IMR-90 (cell line): ENCODE data around the gene CUL9. TPM values are rescaled to one million over a fixed set of nuclear protein-coding genes. Genes with fewer than 3 reads are reported as not detected.

Experiments used
- ATAC-seq: fragments of 200-7000 bp; cut with Tn5 transposase; 2 replicates; pipeline ENCODE4 v1.9.1; 2020; ENCODE audit warnings: low read depth, mild to moderate bottlenecking, moderate library complexity
- BruUV-seq: library from RNA; stranded (reverse); fragments of 400-500 nt; replicated peaks from 2 replicates; lab custom pipeline; 2021; lab: Mats Ljungman, UMichigan
- CTCF ChIA-PET: fragments of 300-600 bp; formaldehyde crosslinking; extraction: SDS; loops from one replicate; lab custom pipeline; 2021; ENCODE audit warnings: antibody characterized with exemption; lab: Yijun Ruan, JAX
- POLR2A ChIA-PET: fragments of 300-600 bp; sonication (Branson Sonifier 250); formaldehyde crosslinking; loops from one replicate; lab custom pipeline; 2022; ENCODE audit warnings: antibody characterized with exemption; ENCODE audit not compliant: unreplicated experiment; lab: Charles Lee
- DNase-seq: peaks from one replicate; pipeline ENCODE4 v3.0.0; 2013
- H2AFZ ChIP-seq: replicated peaks from 2 replicates; pipeline ENCODE3; 2013; ENCODE audit warnings: low read length, mild to moderate bottlenecking; ENCODE audit not compliant: poor library complexity
- H2AK5ac ChIP-seq: 2 replicates; pipeline ENCODE4 v1.6.1; 2013; ENCODE audit warnings: low read depth, low read length, inconsistent platforms
- H2AK9ac ChIP-seq: replicated peaks from 2 replicates; pipeline ENCODE3; 2013; ENCODE audit warnings: mild to moderate bottlenecking, low read depth, low read length, moderate library complexity; ENCODE audit not compliant: poor library complexity
- H2BK120ac ChIP-seq: 2 replicates; pipeline ENCODE4 v1.6.1; 2013; ENCODE audit warnings: low read depth, low read length, inconsistent platforms
- H2BK15ac ChIP-seq: 3 replicates; pipeline ENCODE4 v1.6.1; 2013; ENCODE audit warnings: low read depth, low read length, inconsistent platforms
- H2BK20ac ChIP-seq: 2 replicates; pipeline ENCODE4 v1.6.1; 2013; ENCODE audit warnings: low read depth, mild to moderate bottlenecking, inconsistent platforms, low read length, moderate library complexity
- H2BK5ac ChIP-seq: 2 replicates; pipeline ENCODE4 v1.6.1; 2013; ENCODE audit warnings: mild to moderate bottlenecking, low read depth, low read length, inconsistent platforms; ENCODE audit not compliant: poor library complexity, severe bottlenecking
- H3K14ac ChIP-seq: replicated peaks from 2 replicates; pipeline ENCODE4 v1.6.1; 2013; ENCODE audit warnings: low read depth, low read length, inconsistent platforms
- H3K18ac ChIP-seq: 2 replicates; pipeline ENCODE4 v1.6.1; 2013; ENCODE audit warnings: low read depth, low read length, control low read depth
- H3K23ac ChIP-seq: 2 replicates; pipeline ENCODE4 v1.6.1; 2013; ENCODE audit warnings: low read depth, low read length, inconsistent platforms
- H3K27ac ChIP-seq: 2 replicates; pipeline ENCODE4 v1.5.1; 2013; ENCODE audit warnings: mild to moderate bottlenecking, control low read depth, low read length; ENCODE audit not compliant: insufficient read depth
- H3K27me3 ChIP-seq: 2 replicates; pipeline ENCODE4 v1.6.1; 2013; ENCODE audit warnings: low read length; ENCODE audit not compliant: control insufficient read depth, insufficient read depth
- H3K36me3 ChIP-seq: 2 replicates; pipeline ENCODE4 v1.6.1; 2013; ENCODE audit warnings: low read length, mixed read lengths; ENCODE audit not compliant: control insufficient read depth, insufficient read depth
- H3K4ac ChIP-seq: 2 replicates; pipeline ENCODE4 v1.6.1; 2013; ENCODE audit warnings: low read depth, low read length, inconsistent platforms
- H3K4me1 ChIP-seq: 2 replicates; pipeline ENCODE4 v1.6.1; 2013; ENCODE audit warnings: low read length, mixed read lengths; ENCODE audit not compliant: control insufficient read depth, insufficient read depth
- H3K4me2 ChIP-seq: 2 replicates; pipeline ENCODE4 v1.6.1; 2013; ENCODE audit warnings: low read depth, mild to moderate bottlenecking, control low read depth, low read length, moderate library complexity
- H3K4me3 ChIP-seq: 2 replicates; pipeline ENCODE4 v1.5.1; 2013; ENCODE audit warnings: low read depth, mild to moderate bottlenecking, control low read depth, low read length, moderate library complexity; ENCODE audit not compliant: insufficient read depth
- H3K56ac ChIP-seq: 2 replicates; pipeline ENCODE4 v1.6.1; 2013; ENCODE audit warnings: low read length, inconsistent platforms; ENCODE audit not compliant: insufficient read depth; ENCODE audit errors: extremely low read depth
- H3K79me1 ChIP-seq, 2 experiments: 2 replicates each; pipeline ENCODE4 v1.6.1; 2013; ENCODE audit warnings: low read length in 2 of 2, inconsistent platforms in 1 of 2, low read depth in 1 of 2
- H3K9ac ChIP-seq: 2 replicates; pipeline ENCODE4 v1.6.1; 2013; ENCODE audit warnings: low read depth, low read length, control low read depth
- H3K9me1 ChIP-seq: 2 replicates; pipeline ENCODE4 v1.6.1; 2013; ENCODE audit warnings: low read length, inconsistent platforms; ENCODE audit not compliant: insufficient read depth
- H3K9me3 ChIP-seq: 2 replicates; pipeline ENCODE4 v1.6.1; 2013; ENCODE audit warnings: low read length; ENCODE audit not compliant: control insufficient read depth, insufficient read depth
- H4K20me1 ChIP-seq: 2 replicates; pipeline ENCODE4 v1.6.1; 2013; ENCODE audit warnings: low read length, inconsistent platforms; ENCODE audit not compliant: insufficient read depth
- H4K5ac ChIP-seq: 2 replicates; pipeline ENCODE4 v1.6.1; 2013; ENCODE audit warnings: mild to moderate bottlenecking, low read depth, low read length, control low read depth
- H4K8ac ChIP-seq, 2 experiments: 2 replicates each; pipeline ENCODE4 v1.6.1; 2013; ENCODE audit warnings: low read depth in 2 of 2, low read length in 2 of 2, control low read depth in 1 of 2, inconsistent platforms in 1 of 2
- H4K91ac ChIP-seq: 2 replicates; pipeline ENCODE4 v1.6.1; 2013; ENCODE audit warnings: low read depth, low read length, inconsistent platforms; ENCODE audit not compliant: insufficient read depth
- CEBPB ChIP-seq: IDR thresholded peaks from 2 replicates; pipeline ENCODE4 v1.6.1; 2012; ENCODE audit warnings: low read depth, low read length, improper control_type of control experiment
- CHD1 ChIP-seq: IDR thresholded peaks from 2 replicates; pipeline ENCODE4 v1.6.1; 2012; ENCODE audit warnings: low read depth, low read length, improper control_type of control experiment
- ELK1 ChIP-seq: fragments of 150-350 bp; IDR thresholded peaks from 2 replicates; pipeline ENCODE4 v1.6.1; 2016; ENCODE audit warnings: low read depth, mild to moderate bottlenecking, low read length, moderate library complexity, borderline replicate concordance
- FOS ChIP-seq: fragments of 150-350 bp; IDR thresholded peaks from 2 replicates; pipeline ENCODE4 v1.6.1; 2016; ENCODE audit warnings: low read depth, low read length
- MAFK ChIP-seq: IDR thresholded peaks from 2 replicates; pipeline ENCODE4 v1.6.1; 2012; ENCODE audit warnings: low read depth, low read length, improper control_type of control experiment
- MAZ ChIP-seq: IDR thresholded peaks from 2 replicates; pipeline ENCODE4 v1.6.1; 2012; ENCODE audit warnings: low read depth, mild to moderate bottlenecking, low read length, improper control_type of control experiment, moderate library complexity, borderline replicate concordance
- MXI1 ChIP-seq: IDR thresholded peaks from 2 replicates; pipeline ENCODE4 v1.6.1; 2012; ENCODE audit warnings: low read depth, mild to moderate bottlenecking, low read length, moderate library complexity, borderline replicate concordance
- NFE2L2 ChIP-seq: fragments of 150-350 bp; IDR thresholded peaks from 2 replicates; pipeline ENCODE4 v1.6.1; 2016; ENCODE audit warnings: low read depth, mild to moderate bottlenecking, low read length
- RCOR1 ChIP-seq: IDR thresholded peaks from 2 replicates; pipeline ENCODE4 v1.6.1; 2012; ENCODE audit warnings: mild to moderate bottlenecking, low read length, improper control_type of control experiment; ENCODE audit not compliant: insufficient replicate concordance
- WGBS, 2 experiments: methylation state at CpG; one replicate each; pipeline versions ENCODE4 v1.1.5 to v1.1.7; 2013; ENCODE audit warnings: missing lambda C conversion rate in 2 of 2; ENCODE audit not compliant: insufficient read length in 1 of 2; ENCODE audit errors: extremely low coverage in 2 of 2; 5-methylcytosine and 5-hydroxymethylcytosine counted together
- dilution Hi-C: fragments of 300-500 bp; cut with HindIII; formaldehyde crosslinking; loops from one replicate; pipeline ENCODE4 v1.14.3; 2018; ENCODE audit warnings: low sequenced_read_pairs; ENCODE audit not compliant: unreplicated experiment
- in situ Hi-C: fragments of 300-500 bp; cut with MboI; formaldehyde crosslinking; loops from 3 replicates; pipeline ENCODE4 v1.14.3; 2019; ENCODE audit warnings: low sequenced_read_pairs, inconsistent platforms, mixed read lengths
- intact Hi-C: fragments of 100-400 bp; cut with micrococcal nuclease; formaldehyde crosslinking; loops from 2 replicates; pipeline ENCODE4 v1.10.0; 2022
- polyA plus RNA-seq, 3 experiments: library from polyadenylated mRNA; depleted of rRNA; stranded (reverse); fragments of >200 nt; gene quantifications; 2 replicates each; pipeline ENCODE4 v1.2.3, GENCODE V29; 2012; ENCODE audit warnings: low replicate concordance in 1 of 3
- total RNA-seq: library from RNA; depleted of rRNA; stranded (reverse); fragments of >200 nt; gene quantifications from 2 replicates; pipeline ENCODE4 v1.2.3, GENCODE V29; 2012

CUL9 gene
- total and polyA plus RNA-seq, 2 of the 4 experiments (the other 2 are of a cell fraction), result 7.7 to 19.5 TPM

GRCh38 chr6:43235841-43236240, 53.8 kb downstream of the CUL9 start:
- Histone ChIP-seq H3K4me3 (no peak overlapping the region), H3K9me3 (peaks cover 6% of the 10 kb centered on the region), H4K5ac (no peak overlapping the region), H4K8ac (no peak overlapping the region), H3K9ac (no peak overlapping the region), H3K9me1 (no peaks in the 10 kb centered on the region), H3K4me1 (no peaks in the 10 kb centered on the region), H2AFZ (no peak overlapping the region), H2BK120ac (no peak overlapping the region), H3K36me3 (no peaks in the 10 kb centered on the region), H3K27ac (no peak overlapping the region), H3K27me3 (peaks cover 38% of the 10 kb centered on the region), H3K18ac (no peak overlapping the region), H3K56ac (no peak overlapping the region), H3K23ac (no peak overlapping the region), H2AK9ac (no peak overlapping the region), H3K4ac (no peak overlapping the region), H2AK5ac (no peak overlapping the region), H2BK5ac (no peak overlapping the region), H3K14ac (no peak overlapping the region), H3K79me1 (no peaks in the 10 kb centered on the region), H2BK20ac (no peak overlapping the region), H4K91ac (no peak overlapping the region), H4K20me1 (no peaks in the 10 kb centered on the region), H2BK15ac (no peak overlapping the region), H3K4me2 (no peak overlapping the region)
- in situ Hi-C loops (no loop called here), intact Hi-C loops (no loop called here), dilution Hi-C loops (no loop called here)
- DNase-seq (no peak), ATAC-seq (no peak)
- ChIA-PET CTCF (no interaction called here), POLR2A (no interaction called here)
- no CpG with 5 or more reads among the region's 2 CpGs for WGBS, 2 experiments
- no TSS peak for BruUV-seq
- TF ChIP-seq FOS, result no peak
- TF ChIP-seq ELK1, result no peak
- TF ChIP-seq CHD1, result no peak
- no peak for TF ChIP-seq MAZ
- TF ChIP-seq MXI1, result no peak
- no peak for TF ChIP-seq RCOR1
- no peak for TF ChIP-seq NFE2L2
- TF ChIP-seq CEBPB, result no peak
- no peak for TF ChIP-seq MAFK
